GM12874 (cell line): Measurements from ENCODE around the gene ZNRF2.

ENCODE experiments used
- TF ChIP-seq, protein P1 (sequence below): IDR thresholded peaks from 2 replicates; pipeline ENCODE4 v1.5.1; 2011; ENCODE audit warnings: low read depth, mild to moderate bottlenecking, control low read depth, low read length, moderate library complexity; ENCODE audit not compliant: insufficient read depth

The ZNRF2 gene

DNA sequence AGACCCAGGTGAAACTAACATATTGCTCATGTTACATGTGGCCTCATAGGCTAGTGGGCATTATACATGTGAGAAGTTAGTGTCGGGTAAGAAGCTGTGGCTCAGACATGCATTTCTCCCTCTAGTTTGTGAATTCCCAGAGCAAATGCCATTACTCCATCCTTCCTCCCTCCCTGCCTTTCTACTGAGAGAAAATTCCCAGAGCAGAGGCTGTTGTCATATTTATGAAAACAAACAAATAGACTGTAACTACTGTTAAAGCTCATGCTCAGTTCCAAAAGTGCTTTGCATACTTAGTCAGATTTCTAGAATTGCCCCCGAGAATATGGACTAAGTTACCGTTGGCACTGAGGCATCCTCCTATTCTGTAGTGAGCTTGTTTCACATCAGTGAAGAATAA lies 29.0 kb downstream of the ZNRF2 start:
- TF ChIP-seq, protein P1, sequence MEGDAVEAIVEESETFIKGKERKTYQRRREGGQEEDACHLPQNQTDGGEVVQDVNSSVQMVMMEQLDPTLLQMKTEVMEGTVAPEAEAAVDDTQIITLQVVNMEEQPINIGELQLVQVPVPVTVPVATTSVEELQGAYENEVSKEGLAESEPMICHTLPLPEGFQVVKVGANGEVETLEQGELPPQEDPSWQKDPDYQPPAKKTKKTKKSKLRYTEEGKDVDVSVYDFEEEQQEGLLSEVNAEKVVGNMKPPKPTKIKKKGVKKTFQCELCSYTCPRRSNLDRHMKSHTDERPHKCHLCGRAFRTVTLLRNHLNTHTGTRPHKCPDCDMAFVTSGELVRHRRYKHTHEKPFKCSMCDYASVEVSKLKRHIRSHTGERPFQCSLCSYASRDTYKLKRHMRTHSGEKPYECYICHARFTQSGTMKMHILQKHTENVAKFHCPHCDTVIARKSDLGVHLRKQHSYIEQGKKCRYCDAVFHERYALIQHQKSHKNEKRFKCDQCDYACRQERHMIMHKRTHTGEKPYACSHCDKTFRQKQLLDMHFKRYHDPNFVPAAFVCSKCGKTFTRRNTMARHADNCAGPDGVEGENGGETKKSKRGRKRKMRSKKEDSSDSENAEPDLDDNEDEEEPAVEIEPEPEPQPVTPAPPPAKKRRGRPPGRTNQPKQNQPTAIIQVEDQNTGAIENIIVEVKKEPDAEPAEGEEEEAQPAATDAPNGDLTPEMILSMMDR = no peak

DNA sequence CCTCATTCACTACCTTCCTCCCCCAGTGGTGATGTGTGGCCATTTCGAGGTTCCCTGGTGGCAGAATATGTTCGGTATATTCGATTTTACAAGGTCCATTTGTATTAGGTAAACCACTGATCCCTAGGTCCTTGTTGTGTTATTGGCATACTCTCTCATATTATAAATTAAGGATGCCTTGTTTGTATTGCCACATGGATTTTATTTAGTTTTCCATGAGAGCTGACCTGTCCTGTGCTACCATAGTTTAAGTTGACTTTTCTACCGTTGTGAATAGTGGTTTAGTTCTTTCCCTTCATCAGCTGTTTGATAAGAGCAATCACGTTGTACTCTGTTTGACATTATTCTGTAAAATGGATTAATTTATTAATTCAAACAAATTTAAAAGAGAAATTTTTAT lies 29.4 kb downstream of the ZNRF2 start:
- TF ChIP-seq, protein P1 = no peak

DNA sequence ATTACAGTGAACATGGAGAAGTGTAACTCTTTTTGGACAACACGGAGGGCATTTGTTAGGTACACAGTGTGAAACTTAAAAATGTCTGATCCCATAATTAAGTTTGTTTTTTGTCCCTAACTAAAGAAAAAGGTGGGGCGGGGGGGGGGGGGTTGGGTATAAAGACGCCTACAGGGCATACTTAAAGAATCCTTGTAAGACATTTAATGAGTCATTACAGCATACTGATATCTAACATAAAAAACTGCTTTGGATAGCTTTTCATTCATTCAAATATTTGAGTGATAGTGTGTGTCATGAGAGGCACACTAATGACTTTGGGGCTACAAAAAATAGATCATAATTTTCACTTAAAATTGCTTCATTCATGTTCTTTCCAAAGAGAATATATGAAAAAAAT lies 31.2 kb downstream of the ZNRF2 start:
- TF ChIP-seq, protein P1 = no peak

DNA sequence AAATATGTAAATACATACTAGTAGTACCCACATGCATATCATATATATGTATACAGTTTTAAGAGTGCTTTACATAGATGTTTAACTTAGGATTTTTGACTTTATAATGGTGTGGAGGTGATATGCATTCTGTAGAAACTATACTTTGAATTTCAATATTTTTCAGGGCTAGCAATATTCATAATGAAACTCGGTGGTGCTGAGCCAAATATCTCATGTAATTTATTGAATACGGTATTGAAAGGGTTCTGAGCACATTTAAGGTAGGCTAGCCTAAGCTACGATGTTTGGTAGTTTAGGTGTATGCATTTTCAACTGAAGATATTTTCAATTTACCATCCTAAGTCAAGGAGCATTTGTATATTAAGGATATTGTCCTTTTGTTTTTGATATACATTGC lies 36.0 kb downstream of the ZNRF2 start:
- TF ChIP-seq, protein P1 = no peak

DNA sequence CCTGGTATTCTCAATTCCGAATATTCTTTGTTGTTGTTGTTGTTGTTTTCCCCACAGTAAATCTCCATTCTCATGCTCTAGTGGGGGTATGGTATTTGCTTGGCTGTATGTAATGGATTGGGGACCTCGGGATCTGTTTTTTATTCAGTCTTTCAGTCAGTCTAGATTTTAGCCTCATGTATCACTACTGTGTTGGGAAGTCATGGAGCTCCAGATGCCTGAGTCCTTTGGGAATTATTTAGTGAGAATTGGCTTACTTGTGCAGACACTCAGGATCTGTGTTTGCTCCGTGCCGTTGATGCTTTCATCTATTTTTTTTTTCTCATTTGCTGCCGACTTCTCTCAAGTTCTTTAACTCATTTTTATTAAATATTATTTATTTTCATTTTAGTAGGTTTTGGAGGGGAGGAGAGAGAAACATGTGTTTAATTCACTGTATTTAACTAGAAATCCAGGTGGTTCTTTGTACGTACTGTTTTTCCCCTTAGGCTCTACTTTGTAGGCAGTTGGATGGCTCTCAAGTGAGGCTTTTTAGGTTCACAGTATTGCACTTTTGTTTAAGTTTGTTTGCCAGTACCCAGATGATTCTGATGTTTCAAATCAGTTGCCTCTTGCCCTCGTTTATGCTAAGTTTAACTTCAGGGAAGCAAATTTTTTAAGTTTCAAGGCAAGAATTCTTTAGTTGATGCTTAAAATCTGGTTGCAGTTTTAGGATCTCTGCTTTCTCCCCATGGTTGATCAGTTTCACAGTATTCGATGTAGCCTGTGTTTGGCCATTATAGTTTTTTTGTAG lies 36.9 kb downstream of the ZNRF2 start:
- TF ChIP-seq, protein P1 = no peak

DNA sequence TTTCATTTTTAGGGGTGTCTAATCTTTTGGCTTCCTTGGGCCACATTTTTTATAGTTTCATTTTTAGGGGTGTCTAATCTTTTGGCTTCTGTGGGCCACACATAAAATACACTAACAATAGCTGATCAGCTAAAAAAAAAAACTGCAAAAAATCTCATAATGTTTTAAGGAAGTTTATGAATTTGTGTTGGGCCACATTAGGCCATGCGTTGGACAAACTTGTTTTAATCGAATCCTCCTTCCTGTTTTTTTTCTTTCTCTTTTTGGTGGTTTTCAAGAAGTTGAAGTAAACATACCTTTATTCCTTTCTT lies 37.4 kb downstream of the ZNRF2 start:
- TF ChIP-seq, protein P1 = no peak

DNA sequence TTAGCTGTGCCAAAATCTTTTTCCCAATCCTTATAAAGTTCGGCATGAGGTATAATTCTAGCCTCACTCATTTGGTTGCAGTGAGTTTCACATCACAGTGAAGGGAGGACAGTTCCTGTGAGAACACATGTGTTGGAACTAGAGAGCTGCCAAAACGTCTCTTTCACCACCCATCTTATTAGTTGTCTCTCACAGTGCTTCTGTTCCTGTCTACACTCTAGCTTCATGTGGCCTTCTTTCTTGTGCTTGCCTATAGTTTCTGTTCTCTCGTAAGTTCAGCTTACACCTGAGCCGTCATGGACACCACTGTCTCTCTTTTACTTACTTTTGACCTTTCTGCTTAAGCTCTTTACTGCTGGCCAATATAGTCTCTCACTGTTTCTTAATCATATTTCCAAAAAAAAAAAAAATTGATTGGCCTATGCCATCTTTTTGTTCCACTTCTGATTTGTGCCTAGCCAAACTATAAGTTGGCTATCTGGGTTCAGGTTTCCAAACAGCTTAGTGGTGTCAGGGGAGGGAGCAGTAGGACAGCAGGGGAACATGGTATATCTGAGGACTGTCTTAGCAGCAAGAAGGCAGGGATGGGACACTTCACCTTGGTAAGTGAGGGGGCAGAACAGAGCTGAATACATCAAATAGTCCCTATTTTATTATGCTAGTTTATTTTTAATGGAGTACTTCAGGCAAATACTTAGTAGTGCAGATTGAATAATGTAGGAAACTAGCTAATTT lies 38.0 kb downstream of the ZNRF2 start:
- TF ChIP-seq, protein P1 = no peak
